ENCODE measurements around the gene ERBB3.

The ERBB3 gene

GRCh38 chr12:56078931-56079722 is 838 bp upstream of the ERBB3 start (continued):
- TF ChIP-seq ZNF660 (tag by site-specific recombination; IDR thresholded peaks at IDR 0.05): 0 out of 2 replicates have a peak, but pooled peaks have one; percentile 46
- peak; percentile 47; the same call in 1 of the 2 replicates for TF ChIP-seq ZNF777 (tag by site-specific recombination; IDR thresholded peaks at IDR 0.05; ENCODE audit: borderline replicate concordance)
- TF ChIP-seq ZNF114 (tag by site-specific recombination; IDR thresholded peaks at IDR 0.05): no peak
- no peak for TF ChIP-seq ZFP41 (tag by site-specific recombination; IDR thresholded peaks at IDR 0.05; ENCODE audit: borderline replicate concordance)
- no peak for TF ChIP-seq YY2 (tag by site-specific recombination; IDR thresholded peaks at IDR 0.05)
- peak; percentile 87; the same call in 1 of the 2 replicates for TF ChIP-seq ZNF785 (tag by site-specific recombination; IDR thresholded peaks at IDR 0.05)
- TF ChIP-seq ZNF747 (tag by site-specific recombination; IDR thresholded peaks at IDR 0.05): no peak
- peak; percentile 55 for TF ChIP-seq ZNF394 (tag by site-specific recombination; IDR thresholded peaks at IDR 0.05; ENCODE audit: borderline replicate concordance)
- TF ChIP-seq ZFP69B (tag by site-specific recombination; IDR thresholded peaks at IDR 0.05): peak; percentile 50
- peak; percentile 47; the same call in 1 of the 2 replicates for TF ChIP-seq WT1 (tag by site-specific recombination; IDR thresholded peaks at IDR 0.05)
- TF ChIP-seq ZSCAN18 (tag by site-specific recombination; IDR thresholded peaks at IDR 0.05): no peak
- no peak for TF ChIP-seq ZNF112 (tag by site-specific recombination; IDR thresholded peaks at IDR 0.05)
- peak; percentile 81; the same call in 1 of the 2 replicates for TF ChIP-seq BCL11B (tag by site-specific recombination; IDR thresholded peaks at IDR 0.05; ENCODE audit: low read depth)
- no peak for TF ChIP-seq ZNF23 (tag by site-specific recombination; IDR thresholded peaks at IDR 0.05; ENCODE audit: borderline replicate concordance)
- no peak for TF ChIP-seq ZNF791 (tag by site-specific recombination; IDR thresholded peaks at IDR 0.05)
- TF ChIP-seq ZNF148 (tag by site-specific recombination; IDR thresholded peaks at IDR 0.05; ENCODE audit: borderline replicate concordance): no peak
- TF ChIP-seq ZNF24 (tag by site-specific recombination; IDR thresholded peaks at IDR 0.05): peak; percentile 83; the same call in 1 of the 2 replicates
- TF ChIP-seq ZNF350 (tag by site-specific recombination; IDR thresholded peaks at IDR 0.05): no peak
- 0 out of 2 replicates have a peak, but pooled peaks have one; percentile 62 for TF ChIP-seq ZNF391 (tag by site-specific recombination; IDR thresholded peaks at IDR 0.05; ENCODE audit: borderline replicate concordance, low read depth)
- no peak for TF ChIP-seq ZNF707 (tag by site-specific recombination; IDR thresholded peaks at IDR 0.05)
- TF ChIP-seq ZNF561 (tag by site-specific recombination; IDR thresholded peaks at IDR 0.05; ENCODE audit: borderline replicate concordance): peak; percentile 46; the same call in 1 of the 2 replicates
- TF ChIP-seq GLIS2 (tag by site-specific recombination; IDR thresholded peaks at IDR 0.05): peak; percentile 94
- TF ChIP-seq PRDM4 (tag by site-specific recombination; IDR thresholded peaks at IDR 0.05): no peak
- no peak for TF ChIP-seq ELK4 (IDR thresholded peaks at IDR 0.05; ENCODE audit: borderline replicate concordance, low read depth, low read length)
- TF ChIP-seq ZIC2 (tag by site-specific recombination; IDR thresholded peaks at IDR 0.05): peak; percentile 82
- no peak for TF ChIP-seq ZNF140 (tag by site-specific recombination; IDR thresholded peaks at IDR 0.05)
- no peak for TF ChIP-seq ZBTB44 (tag by site-specific recombination; IDR thresholded peaks at IDR 0.05)

Data from HEK293 (cell line).